Measurements from ENCODE around the gene KCNN3. TPM values are rescaled to one million over a fixed set of nuclear protein-coding genes. Genes with fewer than 3 reads are reported as not detected.

KCNN3 gene
- total and polyA plus RNA-seq, 2 of the 8 experiments (the other 6 are each of a cell fraction or from before 2014, with no cell fraction given), result 2.8 to 3.7 TPM

DNA sequence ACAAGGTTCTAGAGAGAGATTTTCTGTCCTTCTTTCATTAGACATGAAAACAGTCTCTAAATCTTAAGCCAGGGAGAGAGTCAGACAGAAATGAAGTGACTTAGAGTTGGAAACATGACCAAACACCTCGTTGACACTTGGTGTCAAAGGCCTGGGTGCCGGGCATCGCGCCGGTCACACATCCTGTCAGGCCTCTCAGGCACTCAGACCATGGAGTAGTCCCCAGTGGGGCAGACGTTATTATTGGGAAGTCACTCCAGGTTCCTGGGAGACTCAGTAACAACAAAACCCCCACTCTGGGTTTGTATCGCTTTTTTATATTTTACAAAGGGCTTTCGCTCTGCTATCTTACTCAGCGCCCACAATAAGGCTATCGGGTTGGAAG is 25.8 kb downstream of the KCNN3 start (continued):
- TF ChIP-seq, protein P1, sequence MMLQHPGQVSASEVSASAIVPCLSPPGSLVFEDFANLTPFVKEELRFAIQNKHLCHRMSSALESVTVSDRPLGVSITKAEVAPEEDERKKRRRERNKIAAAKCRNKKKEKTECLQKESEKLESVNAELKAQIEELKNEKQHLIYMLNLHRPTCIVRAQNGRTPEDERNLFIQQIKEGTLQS (IDR thresholded peaks at IDR 0.05; ENCODE audit: insufficient read depth, low read depth, low read length), result no peak
- TF ChIP-seq CBX5 (IDR thresholded peaks at IDR 0.05; ENCODE audit: low read depth, low read length), result no peak
- TF ChIP-seq, protein P2, sequence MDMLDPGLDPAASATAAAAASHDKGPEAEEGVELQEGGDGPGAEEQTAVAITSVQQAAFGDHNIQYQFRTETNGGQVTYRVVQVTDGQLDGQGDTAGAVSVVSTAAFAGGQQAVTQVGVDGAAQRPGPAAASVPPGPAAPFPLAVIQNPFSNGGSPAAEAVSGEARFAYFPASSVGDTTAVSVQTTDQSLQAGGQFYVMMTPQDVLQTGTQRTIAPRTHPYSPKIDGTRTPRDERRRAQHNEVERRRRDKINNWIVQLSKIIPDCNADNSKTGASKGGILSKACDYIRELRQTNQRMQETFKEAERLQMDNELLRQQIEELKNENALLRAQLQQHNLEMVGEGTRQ (IDR thresholded peaks at IDR 0.05; ENCODE audit: low read length), result no peak
- no peak for TF ChIP-seq CHD1 (IDR thresholded peaks at IDR 0.05; ENCODE audit: low read depth, low read length)
- no peak for TF ChIP-seq EP300 (IDR thresholded peaks at IDR 0.05; ENCODE audit: borderline replicate concordance in 1 of 2, low read depth in 2 of 2, low read length in 2 of 2)
- TF ChIP-seq CBX8 (IDR thresholded peaks at IDR 0.05; ENCODE audit: borderline replicate concordance, low read depth, low read length), result no peak
